HG02571 (cell line): ENCODE data around the gene COL4A4.
A peak's percentile ranks its signal among the peaks of the same experiment; 100 is the strongest.
"Not testable (repeated sequence)": the region's sequence is repeated elsewhere in the genome, so short reads cannot be mapped to it uniquely, and the experiment has no call there.

Source experiments
- ATAC-seq: cut with Tn5 transposase; IDR thresholded peaks from one replicate; pipeline ENCODE4 v1.9.1; 2021; ENCODE audit warnings: mild to moderate bottlenecking, moderate library complexity; ENCODE audit not compliant: unreplicated experiment

COL4A4 gene

GRCh38 chr2:227163998-227164762, at the start of gene COL4A4, which contains the start of gene COL4A3:
Gene COL4A4 (minus strand): TSS chr2:227164205. CDS start chr2:227147483, 16,722 bp downstream.
Gene COL4A3 (plus strand): TSS chr2:227164624. CDS start chr2:227164727, 103 bp downstream.
- ATAC-seq, result peak; percentile 57

- ATAC-seq, result no peak
Measured at GRCh38 chr2:227207573-227207972, 43.6 kb upstream of the COL4A4 start.

- ATAC-seq, result no peak
Measured at GRCh38 chr2:227206406-227206805, 42.4 kb upstream of the COL4A4 start.

GRCh38 chr2:227205701-227206100, 41.7 kb upstream of the COL4A4 start:
- no peak for ATAC-seq

GRCh38 chr2:227204452-227204851, 40.4 kb upstream of the COL4A4 start:
- no peak for ATAC-seq

DNA sequence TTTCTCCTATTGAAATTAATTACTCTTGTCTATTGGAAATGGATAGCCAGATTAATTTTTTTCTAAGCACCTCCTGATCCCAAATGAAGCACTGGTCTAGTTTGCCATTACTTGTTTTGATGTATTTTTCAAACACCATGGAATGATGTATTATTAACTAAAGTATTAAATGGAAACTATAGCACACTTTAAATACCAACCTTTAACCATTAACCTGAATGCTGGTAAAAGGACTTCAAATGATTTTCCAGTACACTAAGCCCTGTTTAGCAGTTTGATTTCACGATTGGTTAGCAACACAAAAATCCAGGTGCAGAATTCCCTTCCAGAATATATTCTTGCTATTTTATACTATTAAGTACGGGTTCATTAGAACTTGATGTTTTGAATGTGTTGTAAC, 37.8 kb upstream of the COL4A4 start:
- no peak for ATAC-seq

DNA sequence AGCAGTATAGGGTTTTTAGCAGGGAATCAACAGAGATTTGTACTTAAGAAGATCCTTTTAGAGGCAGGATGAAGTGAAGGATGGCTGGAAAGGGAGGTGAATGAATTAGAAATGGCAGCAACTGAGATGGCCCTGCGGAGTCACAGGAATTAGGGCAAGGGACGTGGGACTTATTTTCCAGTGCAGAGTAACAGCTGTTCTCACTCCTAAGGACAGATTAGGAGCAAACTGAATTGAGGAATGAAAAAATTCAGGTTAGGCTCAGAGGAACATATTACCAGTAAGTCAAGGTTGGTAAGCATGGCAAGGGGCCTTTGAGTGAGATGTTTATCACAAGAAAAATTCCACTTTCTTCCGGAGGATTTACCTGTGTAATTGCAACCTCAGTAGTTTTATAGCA, 34.9 kb upstream of the COL4A4 start:
- no peak for ATAC-seq

- ATAC-seq, result no peak
Measured at GRCh38 chr2:227194219-227194618, 30.2 kb upstream of the COL4A4 start.

GRCh38 chr2:227192491-227192890, 28.5 kb upstream of the COL4A4 start:
- ATAC-seq, result no peak

DNA sequence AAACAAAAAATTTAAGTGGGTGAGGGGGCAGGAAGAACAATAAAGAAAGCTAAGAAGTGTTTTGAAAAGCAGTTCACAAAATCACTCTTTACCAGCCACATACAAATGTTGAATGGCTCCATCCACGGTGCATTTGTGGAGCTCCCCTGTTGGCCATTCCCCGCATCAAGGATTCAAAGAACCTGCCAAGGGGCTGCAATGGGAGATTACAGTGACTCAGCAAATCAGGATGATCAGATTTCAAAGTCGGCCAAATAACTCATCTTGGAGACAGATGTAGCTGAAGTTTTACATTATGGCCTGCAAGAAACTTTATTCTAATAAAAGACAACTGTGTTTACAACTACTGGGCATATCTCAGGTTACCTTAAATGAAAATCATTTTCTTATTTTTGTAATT, 27.4 kb upstream of the COL4A4 start:
- no peak for ATAC-seq

DNA sequence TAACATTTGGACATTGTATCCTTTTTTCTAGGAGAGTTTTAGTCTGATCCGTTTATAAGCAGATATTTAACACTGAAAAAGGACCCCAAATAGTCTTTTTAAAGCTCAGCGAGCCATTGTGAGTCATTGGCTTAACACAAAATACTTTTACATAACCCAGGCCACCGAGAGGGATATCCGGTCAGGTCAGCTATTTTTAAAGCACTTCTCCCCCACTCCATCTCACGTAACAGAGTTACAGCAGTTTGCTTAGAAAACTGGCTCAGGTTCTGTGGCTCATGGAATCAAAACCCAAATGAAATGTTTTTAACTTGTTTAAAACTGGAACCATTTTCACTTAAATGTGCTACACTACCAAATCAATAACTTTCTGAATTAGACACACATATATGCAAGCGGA, 24.3 kb upstream of the COL4A4 start:
- no peak for ATAC-seq

DNA sequence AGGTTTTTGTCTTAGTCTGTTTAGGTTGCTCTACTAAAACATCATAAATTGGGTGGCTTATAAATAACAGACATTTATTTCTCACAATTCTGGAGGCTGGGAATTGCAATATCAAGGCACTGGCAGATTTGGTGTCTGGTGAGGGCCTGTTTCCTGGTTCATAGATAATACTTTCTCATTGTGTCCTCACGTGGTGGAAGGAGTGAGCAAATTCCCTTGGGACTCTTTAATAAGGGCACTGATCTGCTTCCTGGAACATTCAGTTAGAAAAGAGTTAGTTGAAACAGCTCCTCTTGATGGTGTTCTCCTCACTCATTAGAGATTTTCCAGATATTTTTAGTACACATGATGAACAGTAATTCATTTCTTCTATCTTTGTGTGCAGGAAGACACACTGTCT, 22.7 kb upstream of the COL4A4 start:
- ATAC-seq, result no peak

DNA sequence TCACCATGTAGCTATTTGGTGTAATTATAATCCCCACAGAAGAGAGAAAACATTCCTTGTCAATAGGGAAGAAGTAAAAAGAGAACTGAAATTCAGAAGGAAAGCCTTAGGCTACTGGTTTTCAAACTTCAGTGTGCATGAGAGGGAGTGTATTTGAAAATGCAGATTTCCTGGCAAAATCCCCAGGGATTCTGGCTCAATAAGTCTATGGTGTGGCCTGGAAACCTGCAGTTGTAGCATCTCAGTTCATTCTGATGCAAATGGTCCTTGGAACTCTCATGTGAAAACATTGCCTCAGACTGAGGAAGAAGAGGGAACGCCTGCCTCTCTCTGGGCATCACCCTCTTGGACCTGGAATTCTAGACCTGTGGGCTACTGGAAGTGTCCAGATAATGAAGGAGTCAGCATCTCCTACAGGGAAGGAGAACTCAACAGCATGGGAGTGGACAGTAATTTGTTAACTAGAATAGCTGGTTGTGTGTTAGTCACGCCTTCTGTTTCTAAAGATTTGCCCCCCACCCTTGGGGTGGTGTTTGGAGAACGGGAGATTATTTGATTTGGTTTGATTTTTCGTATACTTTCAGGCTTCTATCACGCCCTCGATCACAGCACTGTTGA, 21.7 kb upstream of the COL4A4 start:
- no peak for ATAC-seq

- ATAC-seq, result no peak
Measured at GRCh38 chr2:227183657-227184367, 19.8 kb upstream of the COL4A4 start.

GRCh38 chr2:227182765-227183164, 18.8 kb upstream of the COL4A4 start:
- ATAC-seq, result no peak

GRCh38 chr2:227180770-227181169, 16.8 kb upstream of the COL4A4 start:
- no peak for ATAC-seq

GRCh38 chr2:227179988-227180685, 16.1 kb upstream of the COL4A4 start:
- no peak for ATAC-seq

DNA sequence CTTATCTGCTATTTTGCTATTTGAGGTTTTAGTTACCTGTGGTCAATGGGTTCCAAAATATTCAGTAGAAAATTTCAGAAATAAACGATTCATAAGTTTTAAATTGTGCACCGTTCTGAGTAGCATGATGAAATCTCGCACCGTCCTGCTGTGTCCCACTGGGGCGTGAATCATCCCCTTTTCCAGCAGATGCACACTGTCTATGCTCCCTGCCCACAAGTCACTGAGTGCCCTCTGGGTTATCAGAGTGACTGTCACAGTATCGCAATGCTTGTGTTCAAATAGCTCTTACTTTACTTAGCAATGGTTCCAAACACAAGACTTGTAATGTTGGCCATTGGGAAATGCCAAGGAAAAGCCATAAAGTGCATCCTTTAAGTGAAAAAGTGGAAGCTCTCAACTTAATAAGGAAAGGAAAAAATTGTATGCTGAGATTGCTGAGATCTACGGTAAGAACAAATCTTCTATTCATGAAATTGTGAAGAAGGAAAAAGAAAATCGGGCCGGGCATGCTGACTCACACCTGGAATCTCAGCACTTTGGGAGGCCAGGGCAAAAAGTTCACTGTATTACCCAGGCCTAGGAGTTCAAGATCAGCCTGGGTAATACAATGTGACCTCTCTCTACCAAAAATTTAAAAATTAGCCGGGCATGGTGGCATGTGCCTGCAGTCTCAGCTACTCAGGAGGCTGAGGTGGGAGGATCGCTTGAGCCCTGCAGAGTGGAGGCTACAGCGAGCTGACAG, 13.8 kb upstream of the COL4A4 start:
- no peak for ATAC-seq

DNA sequence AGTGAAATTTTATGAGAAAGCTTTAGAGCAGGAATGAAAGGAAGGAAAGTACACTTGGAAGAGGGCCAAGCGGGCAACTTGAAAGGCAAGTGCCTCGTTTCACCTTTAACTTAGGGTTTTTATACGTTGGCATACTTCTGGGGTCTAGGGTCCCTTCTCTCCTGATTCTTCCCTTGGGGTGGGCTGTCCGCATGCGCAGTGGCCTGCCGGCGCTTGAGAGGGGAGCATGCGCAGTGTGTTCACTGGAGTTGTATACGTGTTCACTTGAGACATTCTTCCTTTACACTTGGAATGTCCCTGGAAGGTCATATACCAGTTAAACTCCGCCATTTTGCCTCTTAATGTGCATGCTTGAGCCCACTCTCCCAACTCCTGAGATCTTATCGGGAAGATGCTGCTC, 7.8 kb upstream of the COL4A4 start:
- not testable (repeated sequence) for ATAC-seq

DNA sequence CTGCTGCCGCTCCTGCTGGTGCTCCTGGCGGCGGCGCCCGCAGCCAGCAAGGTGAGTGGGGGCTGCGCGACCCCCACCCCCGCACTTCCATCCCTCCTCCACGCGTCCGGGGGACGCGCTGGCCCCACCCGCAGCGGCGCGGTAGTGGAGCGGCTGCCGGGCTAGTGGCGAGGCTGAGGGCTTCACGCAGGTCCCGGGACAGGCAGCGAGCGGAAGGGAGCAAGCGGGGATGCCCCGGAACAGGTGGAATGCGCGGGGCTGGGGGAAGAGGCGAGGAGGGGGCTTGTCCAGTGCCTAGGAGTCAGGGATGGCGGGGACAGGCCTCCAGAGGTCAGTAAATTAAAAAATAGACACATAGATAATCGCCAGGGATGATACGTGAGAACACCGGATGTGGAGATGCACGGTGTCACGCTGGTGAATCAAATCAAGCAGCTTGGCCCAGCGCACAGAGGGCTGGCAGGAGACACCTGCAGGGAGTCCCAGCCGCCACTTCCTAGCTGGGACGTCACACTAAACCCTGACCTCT, 822 bp upstream of the COL4A4 start:
- peak; percentile 56 for ATAC-seq
